A549 (cell line): ENCODE measurements around the gene SLC26A5. TPM values are rescaled to one million over a fixed set of nuclear protein-coding genes. Genes with fewer than 3 reads are reported as not detected.

Experiments used
- ATAC-seq, 2 experiments: fragments of 200-7000 bp in 1 of 2; fragments of >200 bp in 1 of 2; cut with Nextera tagmentation in 1 of 2; cut with Tn5 transposase in 1 of 2; 3 replicates each; pipeline versions ENCODE4 v1.8.0 to v1.9.1; 2018 to 2020; ENCODE audit warnings: mild to moderate bottlenecking in 1 of 2, moderate library complexity in 1 of 2
- CTCF ChIA-PET: fragments of 300-600 bp; sonication (Branson Sonifier 250); formaldehyde crosslinking; extraction: SDS; loops from one replicate; lab custom pipeline; 2021; ENCODE audit warnings: antibody characterized with exemption, inconsistent platforms; lab: Yijun Ruan, JAX
- POLR2A ChIA-PET: fragments of 350-600 bp; formaldehyde crosslinking; extraction: SDS; loops from one replicate; lab custom pipeline; 2021; ENCODE audit warnings: antibody characterized with exemption, inconsistent platforms; lab: Yijun Ruan, JAX
- DNase-seq, 2 experiments: peaks; one replicate each; pipeline versions ENCODE4 v3.0.0 to v3.0.0-alpha.2; 2011 to 2016; ENCODE audit warnings: low read depth in 1 of 2, low spot score in 1 of 2
- FAIRE-seq: peaks from 2 replicates; lab custom pipeline; 2011; peaks lifted over from hg19 to GRCh38; lab: Jason Lieb, UNC
- H3K27ac ChIP-seq, 2 experiments: fragments of >200 bp; sonication (Bioruptor Twin); formaldehyde crosslinking; 3 replicates each; pipeline ENCODE4 v1.5.1; 2016 to 2017
- H3K4me1 ChIP-seq: fragments of >200 bp; sonication (Bioruptor Twin); formaldehyde crosslinking; 3 replicates; pipeline ENCODE4 v1.6.1; 2016
- H3K4me2 ChIP-seq: fragments of >200 bp; sonication (Bioruptor Twin); formaldehyde crosslinking; 3 replicates; pipeline ENCODE4 v1.6.1; 2016
- H3K4me3 ChIP-seq: fragments of >200 bp; sonication (Bioruptor Twin); formaldehyde crosslinking; 3 replicates; pipeline ENCODE4 v1.5.1; 2016
- H3K9me3 ChIP-seq: fragments of >200 bp; sonication (Bioruptor Twin); formaldehyde crosslinking; 3 replicates; pipeline ENCODE4 v1.6.1; 2016
- BCL3 ChIP-seq: fragments of >200 bp; sonication (Bioruptor Twin); formaldehyde crosslinking; IDR thresholded peaks from 3 replicates; pipeline ENCODE4 v1.6.1; 2016
- BHLHE40 ChIP-seq: IDR thresholded peaks from 2 replicates; pipeline ENCODE4 v1.6.1; 2012; ENCODE audit warnings: low read depth, low read length, inconsistent platforms
- CBX2 ChIP-seq: fragments of 200-600 bp; sonication (generic); IDR thresholded peaks from 2 replicates; pipeline ENCODE4 v1.6.1; 2016; ENCODE audit warnings: low read depth, mild to moderate bottlenecking, borderline replicate concordance
- CEBPB ChIP-seq, 2 experiments: fragments of >200 bp in 1 of 2; sonication (Bioruptor Twin) in 1 of 2; formaldehyde crosslinking in 1 of 2; IDR thresholded peaks; 2 replicates each; pipeline ENCODE4 v1.6.1; 2012 to 2016
- CHD2 ChIP-seq: fragments of 150-350 bp; IDR thresholded peaks from 2 replicates; pipeline ENCODE4 v1.6.1; 2014; ENCODE audit warnings: low read length; ENCODE audit not compliant: partially characterized antibody
- E2F6 ChIP-seq: IDR thresholded peaks from 2 replicates; pipeline ENCODE4 v1.6.1; 2012; ENCODE audit warnings: low read depth, borderline replicate concordance
- EP300 ChIP-seq, 2 experiments: fragments of >200 bp; sonication (Bioruptor Twin); formaldehyde crosslinking; IDR thresholded peaks; 2 replicates in 1 of 2; 3 replicates in 1 of 2; pipeline ENCODE4 v1.6.1; 2016 to 2017
- ESRRA ChIP-seq: fragments of 150-350 bp; IDR thresholded peaks from 2 replicates; pipeline ENCODE4 v1.6.1; 2014; ENCODE audit warnings: mild to moderate bottlenecking, low read length, borderline replicate concordance
- FOXS1 ChIP-seq: fragments of 250-450 bp; sonication (Bioruptor Pico); IDR thresholded peaks from 2 replicates; pipeline ENCODE4 v1.5.0; 2020; ENCODE audit warnings: mild to moderate bottlenecking, moderate library complexity
- HES2 ChIP-seq: fragments of >200 bp; sonication (Bioruptor Twin); formaldehyde crosslinking; IDR thresholded peaks from 2 replicates; pipeline ENCODE4 v1.6.1; 2016
- HEYL ChIP-seq: fragments of 250-450 bp; sonication (Bioruptor Pico); IDR thresholded peaks from 2 replicates; pipeline ENCODE4 v1.8.0; 2021; ENCODE audit warnings: mild to moderate bottlenecking, moderate library complexity
- HOXA7 ChIP-seq: fragments of 250-450 bp; sonication (Bioruptor Pico); IDR thresholded peaks from 2 replicates; pipeline ENCODE4 v1.5.0; 2020; ENCODE audit warnings: mild to moderate bottlenecking, moderate library complexity
- HOXB5 ChIP-seq: fragments of 250-450 bp; sonication (Bioruptor Pico); IDR thresholded peaks from 2 replicates; pipeline ENCODE4 v1.5.0; 2020; ENCODE audit warnings: mild to moderate bottlenecking, moderate library complexity
- JUN ChIP-seq, 2 experiments: fragments of >200 bp; sonication (Bioruptor Twin); formaldehyde crosslinking; IDR thresholded peaks; 2 replicates in 1 of 2; 3 replicates in 1 of 2; pipeline ENCODE4 v1.6.1; 2016 to 2017
- JUNB ChIP-seq: fragments of >200 bp; sonication (Bioruptor Twin); formaldehyde crosslinking; IDR thresholded peaks from 2 replicates; pipeline ENCODE4 v1.6.1; 2016
- MAX ChIP-seq: IDR thresholded peaks from 2 replicates; pipeline ENCODE4 v1.6.1; 2012
- MAZ ChIP-seq: fragments of 150-350 bp; IDR thresholded peaks from 2 replicates; pipeline ENCODE4 v1.6.1; 2014; ENCODE audit warnings: antibody characterized with exemption, low read depth, low read length, borderline replicate concordance
- MYC ChIP-seq: IDR thresholded peaks from 2 replicates; pipeline ENCODE4 v1.6.1; 2012; ENCODE audit warnings: mild to moderate bottlenecking, inconsistent platforms, low read length, improper control_type of control experiment, borderline replicate concordance
- NPAS2 ChIP-seq: fragments of 250-450 bp; sonication (Bioruptor Pico); IDR thresholded peaks from 2 replicates; pipeline ENCODE4 v1.8.0; 2022; ENCODE audit warnings: mild to moderate bottlenecking, moderate library complexity, borderline replicate concordance
- NR3C1 ChIP-seq: fragments of >200 bp; sonication (Bioruptor Twin); formaldehyde crosslinking; IDR thresholded peaks from 3 replicates; pipeline ENCODE4 v1.6.1; 2017
- PHF8 ChIP-seq: fragments of 200-600 bp; sonication (generic); IDR thresholded peaks from 2 replicates; pipeline ENCODE4 v1.6.1; 2016; ENCODE audit warnings: low read depth, mild to moderate bottlenecking, antibody characterized with exemption, moderate library complexity, borderline replicate concordance
- POLR2A ChIP-seq: IDR thresholded peaks from 2 replicates; pipeline ENCODE4 v1.6.1; 2012; ENCODE audit warnings: mild to moderate bottlenecking, low read length
- POLR2AphosphoS2 ChIP-seq: conservative IDR thresholded peaks from 2 replicates; pipeline ENCODE4 v1.6.1; 2012; ENCODE audit warnings: low read length, improper control_type of control experiment, inconsistent platforms
- RFX5 ChIP-seq: fragments of 450-650 bp; IDR thresholded peaks from 2 replicates; pipeline ENCODE4 v1.7.1; 2014; ENCODE audit warnings: antibody characterized with exemption, mild to moderate bottlenecking, moderate library complexity
- RNF2 ChIP-seq: fragments of 200-600 bp; sonication (generic); IDR thresholded peaks from 2 replicates; pipeline ENCODE4 v1.6.1; 2016; ENCODE audit warnings: low read depth, mild to moderate bottlenecking, antibody characterized with exemption, moderate library complexity, borderline replicate concordance
- SMC3 ChIP-seq: fragments of >200 bp; sonication (Bioruptor Twin); formaldehyde crosslinking; IDR thresholded peaks from 3 replicates; pipeline ENCODE4 v1.6.1; 2018; ENCODE audit warnings: inconsistent platforms
- TP53 ChIP-seq: fragments of 250-450 bp; sonication (Bioruptor Pico); IDR thresholded peaks from 2 replicates; pipeline ENCODE4 v1.5.0; 2021; ENCODE audit warnings: mild to moderate bottlenecking, moderate library complexity
- ZC3H11A ChIP-seq: fragments of 450-650 bp; IDR thresholded peaks from 2 replicates; pipeline ENCODE4 v1.6.1; 2014; ENCODE audit warnings: antibody characterized with exemption, mild to moderate bottlenecking
- WGBS: methylation state at CpG from one replicate; pipeline ENCODE4 v1.1.6; 2017; ENCODE audit errors: missing lambda C conversion rate; 5-methylcytosine and 5-hydroxymethylcytosine counted together
- polyA plus RNA-seq, 4 experiments: library from polyadenylated mRNA; depleted of rRNA in 3 of 4; stranded (reverse); fragments of >200 nt; fragmentation: RNase III in 1 of 4; extraction: RNeasy Plus Mini Kit Qiagen cat#74134 plus additional on column Dnase treatment in 1 of 4; gene quantifications; 2 replicates in 3 of 4; 3 replicates in 1 of 4; pipeline ENCODE4 v1.2.3, GENCODE V29; 2011 to 2017

SLC26A5 gene
- polyA plus RNA-seq, 2 of the 4 experiments (the other 2 are of a cell fraction), result not detected

GRCh38 chr7:103391976-103392375 is 54.0 kb downstream of the SLC26A5 start:
- ChIA-PET POLR2A (no interaction called here), CTCF (no interaction called here)
- ATAC-seq (no peak), FAIRE-seq (no peak), DNase-seq (no peak)
- TF ChIP-seq NPAS2 (CRISPR knock-in tag), result no peak
- no peak for TF ChIP-seq JUN (IDR thresholded peaks at IDR 0.05)
- no peak for TF ChIP-seq BCL3
- TF ChIP-seq JUNB, result no peak
- no peak for TF ChIP-seq MAX
- no peak for TF ChIP-seq CEBPB (IDR thresholded peaks at IDR 0.05)
- TF ChIP-seq MYC, result no peak
- TF ChIP-seq CHD2, result no peak
- TF ChIP-seq NR3C1, result no peak
- no peak for TF ChIP-seq FOXS1 (CRISPR knock-in tag)
- no peak for TF ChIP-seq E2F6
- TF ChIP-seq HEYL (CRISPR knock-in tag), result no peak
- 31% methylated on average over 2 of the region's 2 CpGs for WGBS
- no peak overlapping the region for H3K4me3 ChIP-seq
- no peak overlapping the region for H3K27ac ChIP-seq
- no peaks in the 10 kb centered on the region for H3K9me3 ChIP-seq
- H3K4me2 ChIP-seq, result no peak overlapping the region
- no peaks in the 10 kb centered on the region for H3K4me1 ChIP-seq

GRCh38 chr7:103391150-103391549 is 54.9 kb downstream of the SLC26A5 start:
- no peaks in the 10 kb centered on the region for H3K4me1 ChIP-seq
- no peak for ATAC-seq
- DNase-seq, result no peak
- no peak for FAIRE-seq
- ChIA-PET CTCF (no interaction called here), POLR2A (no interaction called here)
- 83% methylated on average over 5 of the region's 5 CpGs for WGBS
- no peak overlapping the region for H3K27ac ChIP-seq
- H3K9me3 ChIP-seq, result no peaks in the 10 kb centered on the region
- H3K4me2 ChIP-seq, result no peak overlapping the region
- TF ChIP-seq ZC3H11A (no peak), HOXB5 (CRISPR knock-in tag) (no peak), CHD2 (no peak), HEYL (CRISPR knock-in tag) (no peak), PHF8 (no peak), MAZ (no peak), TP53 (CRISPR knock-in tag) (no peak), HOXA7 (CRISPR knock-in tag) (no peak), RFX5 (no peak), POLR2AphosphoS2 (no peak), POLR2A (no peak), ESRRA (no peak), JUNB (no peak), EP300 (IDR thresholded peaks at IDR 0.05) (no peak), SMC3 (no peak), BHLHE40 (no peak), CBX2 (no peak), RNF2 (no peak), HES2 (no peak)
- H3K4me3 ChIP-seq, result no peak overlapping the region
